SIG-M5 treated with dmso at 0.1 percent for 504 hours (cell line): ENCODE data around the gene DENND5B.
"Not testable (repeated sequence)": the region's sequence is repeated elsewhere in the genome, so short reads cannot be mapped to it uniquely, and the experiment has no call there.

Experiments
- DNase-seq: peaks from one replicate; lab custom pipeline; 2025; ENCODE audit not compliant: unreplicated experiment; lab: John Stamatoyannopoulos, UW

Gene DENND5B

GRCh38 chr12:31590642-31591379 is at the start of gene DENND5B:
Gene DENND5B (minus strand): TSS chr12:31591136. CDS start chr12:31590832, 304 bp downstream.
- no peak for DNase-seq

DNA sequence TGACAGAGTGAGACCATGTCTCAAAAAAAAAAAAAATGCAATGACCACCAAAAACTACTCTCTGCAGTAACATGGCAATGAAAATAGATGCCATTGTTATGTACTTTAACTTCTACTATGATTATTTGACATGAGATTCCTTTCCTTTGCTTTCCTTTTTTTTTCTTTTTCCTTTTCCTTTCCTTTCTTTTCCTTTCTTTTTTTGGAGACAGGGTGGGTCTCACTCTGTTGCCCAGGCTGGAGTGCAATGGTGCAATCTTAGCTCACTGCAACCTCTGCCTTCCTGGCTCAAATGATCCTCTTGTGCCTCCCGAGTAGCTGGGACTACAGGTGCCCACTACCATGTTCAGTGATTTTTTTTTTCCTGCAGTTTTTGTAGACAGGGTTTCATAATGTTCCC is 43.7 kb upstream of the DENND5B start:
- no peak for DNase-seq

GRCh38 chr12:31633464-31633863 is 42.5 kb upstream of the DENND5B start:
- DNase-seq = no peak

DNA sequence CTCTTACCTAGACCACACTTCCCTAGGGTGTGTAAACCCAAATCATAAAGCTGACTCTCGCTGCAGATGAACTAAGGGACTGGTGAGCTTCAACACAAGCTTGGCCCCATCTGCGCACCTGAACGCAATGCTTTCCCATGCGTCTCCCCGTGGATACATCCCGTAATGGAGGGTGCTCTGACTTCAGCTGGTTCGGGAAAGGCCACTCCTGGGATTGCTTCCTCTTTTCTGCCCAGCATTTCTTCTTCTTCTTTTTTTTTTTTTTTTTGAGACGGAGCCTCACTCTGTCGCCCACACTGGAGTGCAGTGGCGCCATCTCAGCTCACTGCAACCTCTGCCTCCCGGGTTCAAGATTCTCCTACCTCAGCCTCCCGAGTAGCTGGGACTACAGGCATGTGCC is 40.9 kb upstream of the DENND5B start:
- DNase-seq = peak; percentile 26

GRCh38 chr12:31631023-31631724 is 40.2 kb upstream of the DENND5B start:
- DNase-seq = no peak

DNA sequence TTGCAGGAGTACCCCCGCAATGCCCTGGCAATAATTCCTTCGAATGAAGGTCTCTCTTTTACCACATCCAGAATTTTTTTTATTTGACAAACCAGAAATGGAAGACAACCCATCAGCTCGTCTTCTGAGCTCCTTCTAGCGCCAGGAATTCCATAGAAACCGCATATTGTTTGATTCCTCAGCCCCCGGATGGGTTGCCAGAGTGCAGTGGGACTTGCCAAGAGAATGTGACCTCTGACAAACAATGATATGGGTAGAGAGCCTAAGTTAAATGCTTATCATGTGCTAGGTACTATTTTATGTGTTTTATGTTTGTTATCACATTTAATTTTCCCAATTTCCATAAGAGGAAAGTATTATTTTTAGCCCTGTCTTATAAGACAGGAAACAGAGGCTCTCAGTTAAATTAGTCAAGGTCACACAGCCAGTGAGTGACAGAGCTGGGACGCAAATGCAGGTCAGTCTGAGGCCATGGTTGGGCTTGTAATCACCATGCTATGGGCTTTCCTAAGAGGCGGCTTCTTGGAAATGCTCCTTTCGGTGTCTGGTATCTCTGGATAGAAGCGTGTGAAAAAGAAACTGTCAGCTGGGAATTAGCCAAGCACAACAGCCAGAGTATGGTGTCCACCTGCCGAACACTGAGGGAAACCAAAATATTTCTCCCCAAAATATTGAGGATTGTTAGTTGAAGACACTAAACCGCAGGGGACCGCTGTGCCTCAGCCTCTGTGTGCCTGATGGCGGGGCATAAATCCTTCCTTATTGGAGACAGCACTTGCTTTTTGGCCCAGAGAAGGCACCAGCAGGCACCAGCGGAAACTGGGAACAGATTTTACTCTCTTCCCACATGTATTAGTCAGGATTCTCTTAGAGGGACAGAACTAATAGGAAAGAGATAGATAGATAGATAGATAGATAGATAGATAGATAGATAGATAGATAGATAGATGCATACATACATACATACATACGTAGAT is 39.1 kb upstream of the DENND5B start:
- DNase-seq = no peak

DNA sequence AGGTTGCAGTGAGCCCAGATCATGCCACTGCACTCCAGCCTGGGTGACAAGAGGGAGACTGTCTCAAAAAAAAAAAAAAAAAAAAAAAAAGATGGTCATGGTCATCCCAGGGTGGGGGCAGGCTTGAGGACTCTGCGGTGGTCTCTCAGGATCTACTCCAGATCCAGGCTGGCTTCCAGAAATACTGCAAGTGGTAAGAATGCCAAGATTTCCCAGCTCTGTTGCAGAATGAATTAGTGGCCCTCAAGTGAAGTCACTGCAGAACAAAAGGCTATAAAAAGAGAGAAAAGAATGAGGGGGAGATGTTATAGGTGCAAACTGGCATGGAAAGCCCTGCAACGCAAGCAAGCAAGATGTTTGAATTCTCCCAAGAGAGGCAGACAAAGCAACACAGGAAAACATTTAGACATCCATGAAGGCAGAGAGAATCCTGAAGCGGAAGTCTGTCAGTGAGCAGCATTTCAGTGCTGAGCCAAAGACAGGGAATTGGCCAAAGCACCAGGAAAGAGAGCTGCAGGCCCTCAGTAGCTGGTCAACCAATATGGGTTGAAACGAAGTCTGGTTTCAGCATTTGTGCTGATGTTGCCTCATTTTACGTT is 36.6 kb upstream of the DENND5B start:
- no peak for DNase-seq

DNA sequence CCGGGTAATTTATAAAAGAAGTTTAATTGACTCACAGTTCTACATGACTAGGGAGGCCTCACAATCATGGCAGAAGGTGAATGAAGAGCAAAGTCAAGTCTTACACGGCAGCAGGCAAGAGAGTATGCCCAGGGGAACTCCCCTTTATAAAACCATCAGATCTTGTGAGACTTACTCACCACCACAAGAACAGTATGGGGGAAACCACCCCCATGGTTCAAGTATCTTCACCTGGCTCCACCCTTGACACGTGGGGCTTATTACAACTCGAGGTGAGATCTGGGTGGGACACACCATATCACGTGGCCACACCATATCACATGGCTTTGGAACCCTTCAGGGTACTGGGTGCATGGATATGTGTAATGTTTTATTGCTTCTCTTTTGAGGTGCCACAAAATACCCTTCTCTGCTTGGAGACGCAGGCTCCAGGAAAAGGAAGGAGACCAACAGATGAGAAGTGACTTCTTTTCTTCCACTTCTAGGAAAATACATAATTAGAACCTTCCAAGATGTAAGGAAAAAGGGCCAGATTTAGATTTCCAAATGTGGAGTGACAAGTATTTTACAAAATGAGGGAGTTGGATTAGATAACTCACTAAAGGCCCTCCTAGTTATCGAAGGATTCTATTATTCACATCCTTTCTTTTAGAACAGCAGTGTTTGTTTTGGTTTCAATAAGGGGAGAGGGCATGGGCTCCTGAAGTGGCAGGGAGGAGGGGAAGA is 35.5 kb upstream of the DENND5B start:
- no peak for DNase-seq

DNA sequence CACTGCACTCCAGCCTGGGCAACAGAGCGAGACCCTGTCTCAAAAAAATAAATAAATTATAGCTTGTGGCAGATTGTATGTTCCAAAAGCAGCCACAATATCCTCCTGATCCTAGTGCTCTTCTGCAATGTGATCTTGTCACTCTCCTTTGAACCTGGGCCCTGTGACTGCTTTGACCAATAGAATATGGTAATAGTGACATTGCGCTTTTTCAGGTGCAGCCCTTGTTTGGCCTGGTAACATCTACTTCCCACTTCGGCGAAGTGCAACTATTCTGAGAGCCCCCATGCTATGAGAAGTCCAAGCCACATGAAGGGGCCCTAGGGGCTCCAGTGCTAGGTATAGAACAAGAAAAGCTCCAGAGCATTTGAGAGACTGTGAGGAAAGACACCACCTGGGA is 31.1 kb upstream of the DENND5B start:
- DNase-seq = no peak

GRCh38 chr12:31620311-31620710 is 29.4 kb upstream of the DENND5B start:
- DNase-seq = no peak

DNA sequence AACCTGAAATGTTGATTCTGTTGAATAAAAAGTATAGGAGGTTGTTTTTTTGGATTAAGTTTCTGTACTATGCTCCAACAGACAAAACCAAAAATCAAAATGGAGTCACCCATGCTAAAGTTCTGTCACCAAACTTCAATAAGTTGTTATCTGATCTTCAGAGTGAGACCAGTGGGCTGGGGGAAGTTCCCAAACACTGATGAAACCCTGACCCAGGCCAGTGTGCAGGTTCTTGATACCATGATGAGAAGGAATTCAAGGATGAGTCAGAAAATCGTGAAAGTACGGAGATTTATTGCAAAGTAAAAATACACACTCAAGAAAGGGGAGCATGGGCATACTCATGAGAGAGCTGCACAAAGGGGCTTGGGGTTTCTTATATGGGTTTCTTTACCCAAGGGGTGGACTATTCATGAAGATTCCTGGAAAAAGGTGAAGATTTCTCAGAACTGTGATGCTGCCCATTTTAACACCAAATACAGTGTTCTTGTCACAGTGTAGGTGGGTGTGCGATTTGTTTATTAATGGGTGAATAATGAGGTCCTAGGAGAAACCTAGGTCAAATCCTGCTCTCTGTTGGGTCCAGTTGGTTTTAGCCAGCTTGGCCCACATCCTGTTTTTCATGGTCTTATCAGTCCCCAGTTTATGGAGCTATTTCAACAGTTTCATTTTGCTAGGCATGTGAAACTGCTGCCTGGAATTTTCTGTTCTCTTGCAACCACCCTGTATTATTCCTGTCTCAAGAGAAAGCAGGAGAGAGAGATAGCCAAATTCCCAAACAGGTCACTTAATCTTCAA is 27.5 kb upstream of the DENND5B start:
- DNase-seq = no peak

- no peak for DNase-seq
Observed at GRCh38 chr12:31612819-31613218, 21.9 kb upstream of the DENND5B start.

GRCh38 chr12:31608299-31608698 is 17.4 kb upstream of the DENND5B start:
- not testable (repeated sequence) for DNase-seq

- DNase-seq = no peak
Observed at GRCh38 chr12:31605531-31605930, 14.6 kb upstream of the DENND5B start.

GRCh38 chr12:31603546-31604009 is 12.6 kb upstream of the DENND5B start:
- DNase-seq = no peak

DNA sequence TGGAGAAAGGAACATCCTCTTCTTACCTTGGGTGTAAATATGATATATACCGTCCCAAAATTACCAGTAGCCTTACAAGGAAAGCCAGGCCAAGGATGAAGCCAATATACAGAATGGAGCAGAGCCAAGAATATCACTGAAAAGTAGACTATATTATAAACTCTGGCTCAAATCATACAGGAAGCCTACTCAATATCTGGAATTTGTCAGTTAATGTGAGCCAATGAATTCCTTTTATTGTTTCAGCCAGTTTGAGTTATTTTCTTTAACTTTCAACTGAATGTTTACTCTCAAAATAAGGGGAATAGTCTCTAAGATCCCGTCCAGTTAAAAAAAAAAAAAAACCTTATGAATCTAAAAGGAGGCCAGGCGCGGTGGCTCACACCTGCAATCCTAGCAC is 9.8 kb upstream of the DENND5B start:
- DNase-seq = no peak

DNA sequence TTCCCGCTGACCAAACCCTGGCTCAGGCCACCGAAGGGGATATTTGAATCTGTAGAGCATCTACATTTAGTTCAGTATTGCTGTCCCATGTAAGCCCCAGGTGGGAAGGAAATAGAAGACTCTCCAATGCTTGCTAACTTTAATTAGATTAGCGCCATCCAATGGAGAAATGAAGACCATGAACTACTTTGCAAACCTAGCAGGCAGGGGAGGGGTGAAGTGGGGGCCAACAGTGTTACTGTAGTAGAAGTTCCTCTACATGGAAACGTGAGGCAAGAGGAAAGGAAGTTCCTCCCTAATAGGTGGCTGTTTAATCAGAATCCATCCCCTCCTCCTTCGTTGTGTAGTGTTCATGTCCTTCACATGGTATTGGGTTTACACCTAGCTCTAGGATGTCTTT is 9.3 kb upstream of the DENND5B start:
- no peak for DNase-seq

GRCh38 chr12:31599053-31599452 is 8.1 kb upstream of the DENND5B start:
- DNase-seq = no peak

- DNase-seq = no peak
Observed at GRCh38 chr12:31597066-31597465, 6.1 kb upstream of the DENND5B start.
